Ureter (tissue), 1 donor: ENCODE data around the gene ELP5. TPM values are rescaled to one million over a fixed set of nuclear protein-coding genes. Genes with fewer than 3 reads are reported as not detected.

Experiments used
- DNase-seq: peaks from one replicate; pipeline ENCODE4 v3.0.0-alpha.2; 2020; ENCODE audit warnings: low spot score
- total RNA-seq: library from RNA; stranded (reverse); gene quantifications from one replicate; pipeline ENCODE4 v1.2.4, GENCODE V29; 2023
- donor health status: DM: yes; HTN: yes; CAD: no.

The ELP5 gene, protein sequence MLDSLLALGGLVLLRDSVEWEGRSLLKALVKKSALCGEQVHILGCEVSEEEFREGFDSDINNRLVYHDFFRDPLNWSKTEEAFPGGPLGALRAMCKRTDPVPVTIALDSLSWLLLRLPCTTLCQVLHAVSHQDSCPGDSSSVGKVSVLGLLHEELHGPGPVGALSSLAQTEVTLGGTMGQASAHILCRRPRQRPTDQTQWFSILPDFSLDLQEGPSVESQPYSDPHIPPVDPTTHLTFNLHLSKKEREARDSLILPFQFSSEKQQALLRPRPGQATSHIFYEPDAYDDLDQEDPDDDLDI
- total RNA-seq, result 46.3 TPM

GRCh38 chr17:7252176-7253043 lies at the start of gene ELP5:
Gene ELP5, plus strand, starts transcription at chr17:7252215. Its CDS starts 336 bp downstream, at chr17:7252551.
- peak; percentile 95 for DNase-seq

- DNase-seq, result no peak
These were observed 48.6 kb upstream of the ELP5 start for GRCh38 chr17:7203391-7203790.

DNA sequence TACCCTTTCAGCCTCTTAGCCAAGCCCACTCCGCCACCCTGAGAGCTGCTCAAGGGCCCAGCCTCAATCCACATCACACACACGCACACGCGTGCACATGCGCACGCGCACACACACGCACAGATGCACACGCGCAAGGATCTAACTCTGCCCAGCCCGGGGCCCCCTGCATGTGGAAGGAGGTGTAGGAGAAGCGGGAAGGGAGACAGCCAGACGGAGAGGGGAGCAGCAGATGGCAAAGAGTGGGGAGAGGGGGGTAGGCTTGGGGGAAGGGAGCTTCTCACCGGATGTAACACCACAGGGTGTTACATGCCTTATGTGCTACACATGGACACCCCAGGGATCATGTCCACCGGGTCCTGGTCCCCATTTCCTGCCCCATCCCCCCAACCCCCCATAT lies 47.7 kb upstream of the ELP5 start:
- no peak for DNase-seq

- DNase-seq, result peak; percentile 91
These were observed 47.1 kb upstream of the ELP5 start for GRCh38 chr17:7204828-7205461.

DNA sequence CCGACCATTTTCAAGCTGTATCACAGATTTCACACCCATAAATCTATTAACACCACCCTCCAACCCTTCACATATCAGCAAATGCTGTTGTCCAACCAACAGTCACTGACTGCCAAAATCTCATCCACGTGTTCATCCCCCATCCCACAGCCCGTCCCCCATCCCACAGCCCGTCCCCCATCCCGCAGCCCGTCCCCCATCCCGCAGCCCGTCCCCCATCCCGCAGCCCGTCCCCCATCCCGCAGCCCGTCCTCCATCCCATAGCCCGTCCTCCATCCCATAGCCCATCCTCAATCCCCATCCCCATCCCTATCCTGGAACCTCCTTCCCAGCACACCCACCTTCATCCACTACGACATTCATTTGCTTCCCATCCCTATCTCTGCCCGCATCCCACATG lies 46.5 kb upstream of the ELP5 start:
- DNase-seq, result no peak

GRCh38 chr17:7207120-7208001 lies 44.7 kb upstream of the ELP5 start:
- DNase-seq, result no peak

- no peak for DNase-seq
These were observed 43.9 kb upstream of the ELP5 start for GRCh38 chr17:7208027-7208571.

DNA sequence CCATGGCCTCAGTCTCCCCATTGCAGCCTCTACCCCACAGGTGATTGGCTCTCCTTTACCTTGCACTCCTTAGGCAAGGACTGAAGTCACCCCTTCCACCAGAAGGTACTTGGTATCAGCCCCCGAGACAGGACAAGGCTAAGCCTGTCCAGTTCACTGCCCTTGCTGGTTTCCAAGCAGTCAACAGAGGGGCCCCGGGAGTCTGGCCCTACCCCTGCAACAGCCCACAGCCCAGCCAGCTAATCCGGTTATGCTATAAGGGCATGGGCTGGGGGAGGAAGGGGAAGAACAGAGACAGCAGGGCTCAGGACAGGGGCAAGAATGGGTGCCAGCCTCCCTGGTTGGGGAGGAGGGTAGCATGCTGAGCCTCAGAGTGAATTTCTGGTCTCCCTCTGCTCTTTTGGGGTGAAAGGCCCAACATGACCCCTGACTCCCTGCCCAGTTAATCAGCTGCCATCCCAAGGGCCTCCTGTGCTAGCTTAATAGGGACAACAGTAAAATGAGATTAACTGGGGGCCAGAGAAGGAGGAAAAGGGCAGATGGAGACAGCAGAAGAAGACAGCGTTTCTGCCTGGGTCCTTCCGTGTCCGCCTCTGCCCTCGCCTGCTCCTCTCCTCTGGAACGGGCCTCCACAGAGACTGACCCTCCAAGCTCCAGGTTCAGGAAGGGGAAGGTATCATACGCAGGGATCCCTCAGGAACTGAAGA lies 43.1 kb upstream of the ELP5 start:
- no peak for DNase-seq

GRCh38 chr17:7211491-7212273 lies 40.3 kb upstream of the ELP5 start:
- no peak for DNase-seq

- no peak for DNase-seq
These were observed 38.1 kb upstream of the ELP5 start for GRCh38 chr17:7213895-7214299.

GRCh38 chr17:7214300-7215135 lies 37.5 kb upstream of the ELP5 start:
- DNase-seq, result peak; percentile 99

DNA sequence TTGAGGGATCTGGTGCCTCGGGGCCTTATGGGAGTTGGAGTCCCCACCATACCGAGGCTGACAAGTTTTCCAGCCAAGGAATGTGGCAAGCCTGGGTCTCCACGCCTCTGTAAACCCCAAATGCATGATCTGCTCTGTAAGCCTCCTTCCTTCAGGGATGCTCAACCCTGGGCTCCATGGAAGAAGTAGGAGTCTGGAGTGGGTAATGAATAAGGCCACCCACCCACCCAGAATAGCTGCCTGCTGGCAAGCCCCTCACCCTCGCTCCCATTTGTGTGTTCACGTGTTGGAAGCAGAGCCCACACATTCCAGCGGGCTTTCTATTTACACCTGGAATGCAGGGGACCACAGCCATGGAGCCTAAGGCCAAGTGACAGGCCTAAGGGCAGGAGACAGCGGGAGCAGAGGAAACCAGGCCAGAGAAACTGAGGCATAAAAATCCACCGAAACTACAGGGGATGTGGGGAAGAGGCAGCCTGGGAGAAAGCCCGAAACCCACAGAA lies 36.8 kb upstream of the ELP5 start:
- no peak for DNase-seq

DNA sequence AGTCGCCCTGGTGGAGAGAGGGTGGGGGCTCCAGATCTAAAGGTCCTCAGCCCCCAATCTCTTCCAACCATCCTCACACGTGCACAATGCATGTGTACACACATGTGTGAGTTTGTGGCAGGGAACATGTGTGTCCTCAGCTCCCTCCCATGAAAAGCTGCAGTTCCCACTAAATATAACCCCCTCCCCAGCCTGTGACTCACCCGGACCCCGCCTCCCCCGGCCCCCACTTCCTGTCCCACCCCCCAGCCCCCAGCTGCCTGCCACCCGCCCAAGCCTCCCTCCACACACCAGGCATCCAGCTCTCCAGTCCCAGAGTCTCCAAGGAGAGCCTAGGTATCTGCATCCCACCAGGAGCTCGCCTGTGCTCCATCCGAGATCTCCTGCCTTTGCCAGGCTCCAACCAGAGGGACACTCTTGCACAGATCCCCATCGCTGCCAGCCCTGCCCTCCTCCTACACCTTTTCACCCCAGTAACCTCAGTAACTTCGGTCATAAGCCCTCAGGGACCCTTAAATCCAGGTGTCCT lies 36.3 kb upstream of the ELP5 start:
- no peak for DNase-seq

GRCh38 chr17:7216242-7217112 lies 35.5 kb upstream of the ELP5 start:
- no peak for DNase-seq

DNA sequence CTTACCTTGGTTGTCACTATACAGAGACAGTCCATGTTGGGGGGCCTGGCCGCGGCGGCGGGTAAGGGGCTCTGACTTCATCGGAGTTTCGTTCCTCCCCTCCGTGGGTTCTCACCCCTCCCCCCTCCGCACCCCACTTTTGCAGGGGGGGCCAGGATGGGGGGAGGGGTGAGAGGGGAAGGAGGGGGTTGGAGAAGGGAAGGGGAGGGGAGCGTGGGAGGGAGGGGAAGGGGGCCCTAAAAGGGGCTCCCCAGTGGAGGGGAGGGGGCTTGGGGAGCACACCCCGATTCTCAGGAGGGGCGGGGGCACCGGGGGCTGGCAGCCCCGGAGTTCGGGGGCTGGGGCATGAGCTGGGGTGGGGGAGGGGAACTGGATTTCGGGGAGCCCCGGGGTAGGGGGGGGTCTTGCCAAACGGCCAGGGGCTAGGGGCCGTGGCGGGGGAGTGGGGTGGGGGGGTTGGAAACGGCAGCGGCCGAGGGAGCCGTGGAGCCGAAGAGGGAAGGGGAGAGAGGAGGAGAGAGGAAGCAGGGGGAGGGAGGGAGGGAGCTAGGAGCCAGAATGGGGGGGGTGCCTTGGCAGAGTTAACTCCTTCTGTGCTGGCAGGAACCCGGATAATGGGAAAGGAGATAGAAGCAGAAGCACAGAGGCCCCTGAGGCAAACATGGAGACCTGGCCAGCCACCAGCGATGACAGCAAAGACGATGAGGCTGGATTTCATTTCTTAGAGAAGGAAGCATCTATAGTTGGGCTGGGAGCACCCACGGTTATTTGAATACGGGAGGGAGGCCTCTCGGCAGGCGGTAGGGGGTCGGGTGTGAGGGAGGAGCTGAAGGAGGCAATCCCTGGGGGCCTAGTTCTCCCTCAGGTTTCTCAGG lies 34.7 kb upstream of the ELP5 start:
- peak; percentile 78 for DNase-seq

DNA sequence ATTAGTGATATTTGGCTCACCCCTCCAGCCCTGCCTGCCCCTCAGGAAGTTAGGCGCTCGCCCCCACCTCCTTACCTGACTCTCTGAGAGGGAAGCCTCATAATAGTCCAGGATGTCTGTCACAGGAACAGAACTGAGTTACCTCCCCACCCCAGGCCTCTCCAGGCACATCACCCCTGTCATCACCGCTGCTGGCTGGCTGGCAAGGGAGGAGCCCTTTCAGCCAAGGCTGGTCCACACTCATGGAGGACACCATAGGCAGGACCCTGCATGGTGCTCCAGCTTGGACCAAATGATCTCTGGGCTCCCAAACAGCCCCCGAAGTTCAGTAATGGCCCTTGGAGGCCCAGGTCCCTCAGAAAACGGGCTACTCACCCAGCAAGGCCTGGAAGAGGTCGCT lies 33.8 kb upstream of the ELP5 start:
- no peak for DNase-seq
